Gastrocnemius medialis (tissue), 4 donors: ENCODE results near the gene SPPL2C.

Source experiments
- POLR2A ChIP-seq, 2 donors: fragments of 450-650 bp; IDR thresholded peaks; one replicate each; pipeline ENCODE4 v1.6.1; 2017; ENCODE audit warnings: antibody characterized with exemption in 2 of 2, mild to moderate bottlenecking in 2 of 2, moderate library complexity in 2 of 2
- TF ChIP-seq, protein P1 (sequence below), 5 experiments: fragments of 450-650 bp in 3 of 5; fragments of 200-600 bp in 2 of 5; sonication (generic) in 2 of 5; IDR thresholded peaks in 4 of 5; conservative IDR thresholded peaks in 1 of 5; 1 replicate in 4 of 5; 2 replicates in 1 of 5; pipeline ENCODE4 v1.5.1; 2016 to 2019; ENCODE audit warnings: antibody characterized with exemption in 5 of 5, mild to moderate bottlenecking in 3 of 5, moderate library complexity in 3 of 5

DNA sequence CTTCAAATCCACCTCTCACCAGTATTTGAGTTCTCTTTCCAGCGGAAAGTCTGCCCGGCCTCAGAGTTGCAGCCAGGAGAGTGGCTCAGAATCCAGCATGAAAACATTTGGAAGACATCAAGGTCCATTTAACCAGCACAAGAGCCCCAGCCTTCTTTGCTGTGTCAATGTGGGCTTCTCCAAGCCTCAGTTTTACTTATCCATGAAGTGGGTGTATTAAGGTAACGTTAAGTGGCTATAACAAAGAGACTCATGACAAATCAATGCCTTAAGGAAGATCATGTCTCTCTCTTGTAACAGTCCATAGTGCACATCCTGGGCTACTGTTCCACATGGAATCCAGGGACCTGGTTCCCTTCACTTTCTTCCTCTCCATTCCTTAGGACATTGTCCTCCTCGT, 959 bp upstream of the SPPL2C start:
- TF ChIP-seq, protein P1, sequence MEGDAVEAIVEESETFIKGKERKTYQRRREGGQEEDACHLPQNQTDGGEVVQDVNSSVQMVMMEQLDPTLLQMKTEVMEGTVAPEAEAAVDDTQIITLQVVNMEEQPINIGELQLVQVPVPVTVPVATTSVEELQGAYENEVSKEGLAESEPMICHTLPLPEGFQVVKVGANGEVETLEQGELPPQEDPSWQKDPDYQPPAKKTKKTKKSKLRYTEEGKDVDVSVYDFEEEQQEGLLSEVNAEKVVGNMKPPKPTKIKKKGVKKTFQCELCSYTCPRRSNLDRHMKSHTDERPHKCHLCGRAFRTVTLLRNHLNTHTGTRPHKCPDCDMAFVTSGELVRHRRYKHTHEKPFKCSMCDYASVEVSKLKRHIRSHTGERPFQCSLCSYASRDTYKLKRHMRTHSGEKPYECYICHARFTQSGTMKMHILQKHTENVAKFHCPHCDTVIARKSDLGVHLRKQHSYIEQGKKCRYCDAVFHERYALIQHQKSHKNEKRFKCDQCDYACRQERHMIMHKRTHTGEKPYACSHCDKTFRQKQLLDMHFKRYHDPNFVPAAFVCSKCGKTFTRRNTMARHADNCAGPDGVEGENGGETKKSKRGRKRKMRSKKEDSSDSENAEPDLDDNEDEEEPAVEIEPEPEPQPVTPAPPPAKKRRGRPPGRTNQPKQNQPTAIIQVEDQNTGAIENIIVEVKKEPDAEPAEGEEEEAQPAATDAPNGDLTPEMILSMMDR (IDR thresholded peaks at IDR 0.05 in 4 of 5, conservative IDR thresholded peaks at IDR 0.05 in 1 of 5) = no peak
- no peak for TF ChIP-seq POLR2A (IDR thresholded peaks at IDR 0.05)
